Stomach (tissue), 9 donors: Measurements from ENCODE around the gene BLTP3B. TPM values are rescaled to one million over a fixed set of nuclear protein-coding genes. Genes with fewer than 3 reads are reported as not detected.
A peak's percentile ranks its signal among the peaks of the same experiment; 100 is the strongest.
"Not testable (repeated sequence)": the region's sequence is repeated elsewhere in the genome, so short reads cannot be mapped to it uniquely, and the experiment has no call there.

Experiments used
- DNase-seq, 2 donors: peaks; one replicate each; pipeline versions ENCODE4 v3.0.0 to v3.0.0-alpha.2; 2013 to 2019
- H3K27ac ChIP-seq, 5 donors: fragments of 200-600 bp in 4 of 5; sonication (generic) in 4 of 5; one replicate each; pipeline ENCODE4 v1.5.1; 2013 to 2019; ENCODE audit warnings: mild to moderate bottlenecking in 1 of 5, moderate library complexity in 1 of 5
- H3K27me3 ChIP-seq, 3 donors: fragments of 200-600 bp; sonication (generic); one replicate each; pipeline ENCODE4 v1.5.1; 2017 to 2019; ENCODE audit warnings: mixed run types in 1 of 3
- H3K36me3 ChIP-seq, 4 donors: fragments of 200-600 bp; sonication (generic); 1 replicate in 3 of 4; 2 replicates in 1 of 4; pipeline ENCODE4 v1.5.1; 2016 to 2019
- H3K4me1 ChIP-seq, 4 donors: fragments of 200-600 bp; sonication (generic); one replicate each; pipeline ENCODE4 v1.5.1; 2016 to 2019
- H3K4me3 ChIP-seq, 4 donors: fragments of 200-600 bp; sonication (generic) in 3 of 4; one replicate each; pipeline ENCODE4 v1.5.1; 2016 to 2019; ENCODE audit warnings: mild to moderate bottlenecking in 1 of 4
- H3K9me3 ChIP-seq, 4 donors: fragments of 200-600 bp; sonication (generic); one replicate each; pipeline ENCODE4 v1.5.1; 2016 to 2019
- CTCF ChIP-seq, 7 experiments: fragments of 450-650 bp in 4 of 7; fragments of 200-600 bp in 3 of 7; sonication (generic) in 3 of 7; IDR thresholded peaks; one replicate each; pipeline ENCODE4 v1.5.1; 2016 to 2019; ENCODE audit warnings: antibody characterized with exemption in 7 of 7, control low read depth in 2 of 7, mild to moderate bottlenecking in 1 of 7
- EP300 ChIP-seq: sonication (generic); formaldehyde crosslinking; IDR thresholded peaks from one replicate; pipeline ENCODE4 v1.6.1; 2017; ENCODE audit warnings: antibody characterized with exemption
- POLR2A ChIP-seq, 4 donors: fragments of 450-650 bp; IDR thresholded peaks; one replicate each; pipeline ENCODE4 v1.6.1; 2016; ENCODE audit warnings: antibody characterized with exemption in 4 of 4, control low read depth in 2 of 4, mild to moderate bottlenecking in 1 of 4, moderate library complexity in 1 of 4
- POLR2AphosphoS5 ChIP-seq, 3 donors: sonication (generic); formaldehyde crosslinking; IDR thresholded peaks; one replicate each; pipeline ENCODE4 v1.6.1; 2016; ENCODE audit warnings: antibody characterized with exemption in 3 of 3
- WGBS, 5 donors: extraction: QIAGEN DNeasy Blood & Tissue Kit in 3 of 5; methylation state at CpG; one replicate each; pipeline versions ENCODE4 v1.1.5 to v1.1.7; 2013 to 2018; 5-methylcytosine and 5-hydroxymethylcytosine counted together
- intact Hi-C: fragments of 100-400 bp; cut with DNase I; formaldehyde crosslinking; loops from one replicate; pipeline ENCODE4 v1.15.1; 2023; ENCODE audit warnings: low total_unique reads
- polyA plus RNA-seq, 3 donors: library from polyadenylated mRNA; stranded (reverse); fragments of 200-250 nt; gene quantifications; one replicate each; pipeline ENCODE4 v1.2.3, GENCODE V29; 2013
- total RNA-seq, 5 donors: library from RNA; depleted of rRNA; stranded (reverse); fragments of >200 nt; gene quantifications; one replicate each; pipeline versions ENCODE4 v1.1.0 to v1.2.3, GENCODE V29; 2014 to 2016
- donor health status: healthy with polysubstance abuse.
- donor health status: Bipolar disorder and iron deficiency.
- donor health status: healthy.

The BLTP3B gene
- total and polyA plus RNA-seq, 8 donors: 4.7 to 62.6 (median 22.1) TPM

DNA sequence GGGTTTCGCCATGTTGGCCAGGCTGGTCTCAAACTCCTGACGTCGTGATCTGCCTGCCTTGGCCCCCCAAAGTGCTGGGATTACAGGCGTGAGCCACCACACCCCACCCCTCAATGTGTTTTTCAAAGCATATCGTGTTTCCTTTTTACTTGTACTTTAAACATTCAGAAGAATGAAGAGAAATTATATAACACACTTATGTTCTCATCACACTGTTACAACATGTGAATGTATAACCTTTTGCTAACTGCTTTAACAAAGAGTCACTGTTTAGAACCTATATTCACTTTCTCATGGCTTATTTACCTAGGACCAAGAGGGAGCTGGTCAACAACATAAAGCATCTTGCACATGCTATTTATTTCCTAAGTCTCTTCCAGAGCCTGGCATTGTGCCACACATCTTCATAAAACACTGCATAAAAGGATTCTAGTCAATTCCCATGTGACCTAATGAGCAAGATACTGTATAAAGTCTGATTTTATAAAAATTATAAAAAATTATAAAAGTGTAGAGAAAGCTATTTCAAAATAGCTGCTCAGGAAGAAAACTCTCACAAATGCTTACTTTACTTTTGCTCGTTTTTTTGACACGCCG, 42.0 kb upstream of the BLTP3B start:
- H3K27ac ChIP-seq: peak overlapping the region in 3 of 5 donors; percentile 45 to 71 (median 59)
- no peaks in the 10 kb centered on the region for H3K9me3 ChIP-seq
- TF ChIP-seq CTCF (IDR thresholded peaks at IDR 0.05): no peak
- no peak for TF ChIP-seq POLR2AphosphoS5 (IDR thresholded peaks at IDR 0.05)
- TF ChIP-seq POLR2A (IDR thresholded peaks at IDR 0.05): no peak
- no peak for TF ChIP-seq EP300
- intact Hi-C loops: no loop called here
- H3K4me3 ChIP-seq: no peak overlapping the region
- peaks cover 0 to 7% (median under 1%) of the 10 kb centered on the region in 4 donors for H3K36me3 ChIP-seq
- no peak for DNase-seq
- WGBS, 5 donors: 91 to 95% (median 92%) methylated on average over 8 of the region's 8 CpGs
- no peaks in the 10 kb centered on the region for H3K27me3 ChIP-seq
- peaks cover 3 to 23% (median 10%) of the 10 kb centered on the region in 4 donors for H3K4me1 ChIP-seq

GRCh38 chr12:100179252-100179651, 36.6 kb upstream of the BLTP3B start:
- Histone ChIP-seq H3K4me1 (no peaks in the 10 kb centered on the region), H3K9me3 (no peaks in the 10 kb centered on the region), H3K4me3 (no peak overlapping the region), H3K36me3 (peaks cover 0 to 7% (median 2%) of the 10 kb centered on the region in 4 donors), H3K27me3 (no peaks in the 10 kb centered on the region), H3K27ac (no peak overlapping the region)
- 33 to 74% (median 51%) methylated on average over 2 of the region's 2 CpGs for WGBS, 5 donors
- intact Hi-C loops: no loop called here
- no peak for TF ChIP-seq POLR2A (IDR thresholded peaks at IDR 0.05)
- TF ChIP-seq POLR2AphosphoS5 (IDR thresholded peaks at IDR 0.05): no peak
- DNase-seq: no peak

DNA sequence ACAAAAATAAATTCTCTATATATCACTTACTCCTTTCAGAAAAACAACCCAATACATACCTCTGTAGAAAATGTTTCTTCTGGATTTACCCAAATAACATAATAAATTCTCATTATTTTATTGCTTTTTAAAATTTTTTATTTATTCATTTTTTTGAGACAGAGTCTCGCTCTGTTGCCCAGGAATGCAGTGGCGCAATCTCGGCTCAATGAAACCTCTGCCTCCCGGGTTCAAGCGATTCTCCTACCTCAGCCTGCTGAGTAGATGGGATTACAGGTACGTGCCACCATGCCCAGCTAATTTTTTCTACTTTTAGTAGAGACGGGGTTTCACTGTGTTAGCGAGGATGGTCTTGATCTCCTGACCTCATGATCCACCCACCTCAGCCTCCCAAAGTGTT, 33.8 kb upstream of the BLTP3B start:
- H3K27ac ChIP-seq, H3K4me1 ChIP-seq, H3K9me3 ChIP-seq, DNase-seq, H3K27me3 ChIP-seq, intact Hi-C loops, H3K4me3 ChIP-seq: not testable (repeated sequence)
- 94 to 97% (median 97%) methylated on average over 7 to 8 of the region's 8 CpGs for WGBS, 5 donors
- H3K36me3 ChIP-seq: peaks cover 0 to 14% (median 10%) of the 10 kb centered on the region in 4 donors

DNA sequence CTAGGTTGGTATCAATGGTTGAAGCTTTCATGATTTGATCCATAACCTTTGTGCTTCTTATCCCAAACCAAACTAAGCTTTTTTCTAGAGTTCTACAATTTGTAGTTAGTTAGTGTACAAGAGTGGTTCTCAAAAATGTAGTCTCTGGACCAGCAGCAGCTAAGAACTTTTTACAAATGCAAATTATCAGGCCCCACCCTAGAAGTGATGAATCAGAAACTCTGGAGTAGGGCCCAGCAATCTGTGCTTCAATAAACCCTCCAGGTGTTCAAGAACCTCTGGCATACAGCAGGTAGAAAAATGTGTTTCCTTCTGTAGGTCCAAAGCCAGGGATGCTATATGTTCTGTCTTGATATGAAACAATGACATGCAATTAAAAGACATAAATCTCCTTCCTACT, 31.8 kb upstream of the BLTP3B start:
- H3K4me3 ChIP-seq: no peak overlapping the region
- TF ChIP-seq CTCF (IDR thresholded peaks at IDR 0.05): no peak
- H3K36me3 ChIP-seq: peaks cover 0 to 14% (median 10%) of the 10 kb centered on the region in 4 donors
- peaks cover 0 to 15% (median 0%) of the 10 kb centered on the region in 4 donors for H3K4me1 ChIP-seq
- no peaks in the 10 kb centered on the region for H3K27me3 ChIP-seq
- no peaks in the 10 kb centered on the region for H3K9me3 ChIP-seq
- H3K27ac ChIP-seq: no peak overlapping the region
- intact Hi-C loops: no loop called here
- no peak for DNase-seq

DNA sequence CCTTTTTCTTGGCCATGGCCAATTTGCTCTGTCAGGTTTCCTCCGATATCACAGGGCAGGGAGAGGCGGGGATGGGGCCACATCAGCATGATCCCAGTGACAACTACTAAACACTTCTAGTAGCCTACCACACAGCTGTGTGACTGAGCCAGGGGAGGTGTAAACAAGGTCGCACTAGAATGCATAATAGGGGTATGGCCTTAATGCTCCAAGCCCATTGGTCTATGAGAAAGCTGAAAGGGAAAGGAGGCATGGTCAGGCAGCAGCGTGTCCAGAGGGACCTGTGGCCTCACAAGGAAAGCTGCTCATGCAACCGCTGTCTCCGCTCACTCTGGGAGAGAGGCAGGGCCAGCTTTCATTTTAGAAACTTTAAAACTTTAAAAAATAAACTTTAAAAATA, 30.4 kb upstream of the BLTP3B start:
- Histone ChIP-seq H3K36me3 (peaks cover 0 to 14% (median 10%) of the 10 kb centered on the region in 4 donors), H3K27ac (no peak overlapping the region), H3K9me3 (no peaks in the 10 kb centered on the region), H3K4me1 (peaks cover 0 to 15% (median 0%) of the 10 kb centered on the region in 4 donors), H3K27me3 (no peaks in the 10 kb centered on the region), H3K4me3 (no peak overlapping the region)
- 93 to 97% (median 96%) methylated on average over 4 to 6 of the region's 6 CpGs for WGBS, 5 donors
- TF ChIP-seq POLR2A (IDR thresholded peaks at IDR 0.05) (no peak), POLR2AphosphoS5 (IDR thresholded peaks at IDR 0.05) (no peak), CTCF (IDR thresholded peaks at IDR 0.05) (no peak), EP300 (no peak)
- intact Hi-C loops: no loop called here
- no peak for DNase-seq
